HepG2 (cell line): Measurements from ENCODE around the gene DHX8. TPM values are rescaled to one million over a fixed set of nuclear protein-coding genes. Genes with fewer than 3 reads are reported as not detected.

Experiments
- ARNTL ChIP-seq: sonication (generic); formaldehyde crosslinking; IDR thresholded peaks from 2 replicates; pipeline ENCODE4 v1.4.0; 2020; ENCODE audit warnings: mild to moderate bottlenecking, missing genetic modification reagents
- CBX2 ChIP-seq, 2 experiments: fragments of 200-600 bp in 1 of 2; sonication (generic); formaldehyde crosslinking in 1 of 2; IDR thresholded peaks; 2 replicates each; pipeline versions ENCODE4 v1.7.0 to v1.8.1; 2018 to 2022; ENCODE audit warnings: low read depth in 2 of 2, low read length in 1 of 2, mild to moderate bottlenecking in 1 of 2, missing genetic modification reagents in 1 of 2
- FOSL1 ChIP-seq: sonication (generic); formaldehyde crosslinking; IDR thresholded peaks from 2 replicates; pipeline ENCODE4 v1.9.0; 2021; ENCODE audit warnings: missing genetic modification reagents, borderline replicate concordance
- GATAD2A ChIP-seq: IDR thresholded peaks from 2 replicates; pipeline ENCODE4 v1.6.1; 2016
- KDM4B ChIP-seq: sonication (generic); formaldehyde crosslinking; IDR thresholded peaks from 2 replicates; pipeline ENCODE4 v1.4.0; 2020; ENCODE audit warnings: missing genetic modification reagents
- KLF6 ChIP-seq: IDR thresholded peaks from 2 replicates; pipeline ENCODE4 v1.8.0; 2016; ENCODE audit warnings: missing biosample characterization, missing genetic modification reagents
- POLR2G ChIP-seq: fragments of 200-400 bp; formaldehyde crosslinking; IDR thresholded peaks from 2 replicates; pipeline ENCODE4 v1.6.1; 2018; ENCODE audit warnings: mild to moderate bottlenecking, low read depth, low read length, moderate library complexity
- ZNF142 ChIP-seq: sonication (generic); formaldehyde crosslinking; IDR thresholded peaks from 2 replicates; pipeline ENCODE4 v1.4.0; 2020; ENCODE audit warnings: missing genetic modification reagents
- ZNF251 ChIP-seq: sonication (generic); formaldehyde crosslinking; IDR thresholded peaks from 2 replicates; pipeline ENCODE4 v1.9.0; 2021; ENCODE audit warnings: mild to moderate bottlenecking, missing genetic modification reagents
- ZNF281 ChIP-seq: sonication (generic); formaldehyde crosslinking; IDR thresholded peaks from 2 replicates; pipeline ENCODE4 v1.4.0; 2020; ENCODE audit warnings: missing genetic modification reagents, borderline replicate concordance
- ZNF547 ChIP-seq: sonication (generic); formaldehyde crosslinking; IDR thresholded peaks from 2 replicates; pipeline ENCODE4 v1.5.1; 2020; ENCODE audit warnings: mild to moderate bottlenecking, missing genetic modification reagents
- ZNF747 ChIP-seq: sonication (generic); formaldehyde crosslinking; IDR thresholded peaks from 2 replicates; pipeline ENCODE4 v1.8.1; 2023; ENCODE audit warnings: missing genetic modification reagents, mild to moderate bottlenecking, borderline replicate concordance
- ZNF841 ChIP-seq: sonication (generic); formaldehyde crosslinking; IDR thresholded peaks from 2 replicates; pipeline ENCODE4 v1.8.1; 2023; ENCODE audit warnings: missing genetic modification reagents, borderline replicate concordance
- ZSCAN21 ChIP-seq: sonication (generic); formaldehyde crosslinking; IDR thresholded peaks from 2 replicates; pipeline ENCODE4 v1.8.0; 2022; ENCODE audit warnings: mild to moderate bottlenecking, missing genetic modification reagents, moderate library complexity, borderline replicate concordance
- polyA plus RNA-seq, 8 experiments: library from polyadenylated mRNA; depleted of rRNA in 3 of 8; stranded (reverse) in 7 of 8; unstranded in 1 of 8; fragments of >200 nt; fragmentation: Illumina TruSeq in 4 of 8; extraction: Trizol in 4 of 8; gene quantifications; 2 replicates each; pipeline versions ENCODE4 v1.2.1 to v1.2.3, GENCODE V29; 2011 to 2016; ENCODE audit warnings: low read depth in 4 of 8, missing spikeins in 1 of 8, mixed read lengths in 1 of 8; ENCODE audit not compliant: insufficient read depth in 1 of 8
- total RNA-seq, 5 experiments: library from RNA; depleted of rRNA; stranded (reverse); fragments of >200 nt; fragmentation: Illumina TruSeq; extraction: Trizol; gene quantifications; 2 replicates each; pipeline ENCODE4 v1.2.3, GENCODE V29; 2016; ENCODE audit warnings: low read depth in 1 of 5
- TF ChIP-seq, protein P1 (sequence below): sonication (generic); formaldehyde crosslinking; IDR thresholded peaks from 2 replicates; pipeline ENCODE4; 2020; ENCODE audit warnings: missing genetic modification reagents, mild to moderate bottlenecking, borderline replicate concordance
- TF ChIP-seq, protein P2 (sequence below): IDR thresholded peaks from 2 replicates; pipeline ENCODE4 v1.6.1; 2016
- TF ChIP-seq, protein P3 (sequence below): sonication (generic); formaldehyde crosslinking; IDR thresholded peaks from 2 replicates; pipeline ENCODE4 v1.4.0; 2020; ENCODE audit warnings: mild to moderate bottlenecking, missing genetic modification reagents

Gene DHX8
- total and polyA plus RNA-seq, 2 of the 13 experiments (the other 11 are each of a cell fraction or from before 2014, with no cell fraction given) = 24.8 to 48.9 TPM

GRCh38 chr17:43574348-43574747 lies 90.6 kb downstream of the DHX8 start (continued):
- TF ChIP-seq, protein P1, sequence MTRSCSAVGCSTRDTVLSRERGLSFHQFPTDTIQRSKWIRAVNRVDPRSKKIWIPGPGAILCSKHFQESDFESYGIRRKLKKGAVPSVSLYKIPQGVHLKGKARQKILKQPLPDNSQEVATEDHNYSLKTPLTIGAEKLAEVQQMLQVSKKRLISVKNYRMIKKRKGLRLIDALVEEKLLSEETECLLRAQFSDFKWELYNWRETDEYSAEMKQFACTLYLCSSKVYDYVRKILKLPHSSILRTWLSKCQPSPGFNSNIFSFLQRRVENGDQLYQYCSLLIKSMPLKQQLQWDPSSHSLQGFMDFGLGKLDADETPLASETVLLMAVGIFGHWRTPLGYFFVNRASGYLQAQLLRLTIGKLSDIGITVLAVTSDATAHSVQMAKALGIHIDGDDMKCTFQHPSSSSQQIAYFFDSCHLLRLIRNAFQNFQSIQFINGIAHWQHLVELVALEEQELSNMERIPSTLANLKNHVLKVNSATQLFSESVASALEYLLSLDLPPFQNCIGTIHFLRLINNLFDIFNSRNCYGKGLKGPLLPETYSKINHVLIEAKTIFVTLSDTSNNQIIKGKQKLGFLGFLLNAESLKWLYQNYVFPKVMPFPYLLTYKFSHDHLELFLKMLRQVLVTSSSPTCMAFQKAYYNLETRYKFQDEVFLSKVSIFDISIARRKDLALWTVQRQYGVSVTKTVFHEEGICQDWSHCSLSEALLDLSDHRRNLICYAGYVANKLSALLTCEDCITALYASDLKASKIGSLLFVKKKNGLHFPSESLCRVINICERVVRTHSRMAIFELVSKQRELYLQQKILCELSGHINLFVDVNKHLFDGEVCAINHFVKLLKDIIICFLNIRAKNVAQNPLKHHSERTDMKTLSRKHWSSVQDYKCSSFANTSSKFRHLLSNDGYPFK (CRISPR knock-in tag) = 0 out of 2 replicates have a peak, but pooled peaks have one; percentile 60
- no peak for TF ChIP-seq ZNF841 (CRISPR knock-in tag)
- no peak for TF ChIP-seq POLR2G
- TF ChIP-seq KDM4B = no peak
- no peak for TF ChIP-seq KLF6 (CRISPR knock-in tag)
- TF ChIP-seq ZSCAN21 (CRISPR knock-in tag) = no peak
- TF ChIP-seq, protein P2, sequence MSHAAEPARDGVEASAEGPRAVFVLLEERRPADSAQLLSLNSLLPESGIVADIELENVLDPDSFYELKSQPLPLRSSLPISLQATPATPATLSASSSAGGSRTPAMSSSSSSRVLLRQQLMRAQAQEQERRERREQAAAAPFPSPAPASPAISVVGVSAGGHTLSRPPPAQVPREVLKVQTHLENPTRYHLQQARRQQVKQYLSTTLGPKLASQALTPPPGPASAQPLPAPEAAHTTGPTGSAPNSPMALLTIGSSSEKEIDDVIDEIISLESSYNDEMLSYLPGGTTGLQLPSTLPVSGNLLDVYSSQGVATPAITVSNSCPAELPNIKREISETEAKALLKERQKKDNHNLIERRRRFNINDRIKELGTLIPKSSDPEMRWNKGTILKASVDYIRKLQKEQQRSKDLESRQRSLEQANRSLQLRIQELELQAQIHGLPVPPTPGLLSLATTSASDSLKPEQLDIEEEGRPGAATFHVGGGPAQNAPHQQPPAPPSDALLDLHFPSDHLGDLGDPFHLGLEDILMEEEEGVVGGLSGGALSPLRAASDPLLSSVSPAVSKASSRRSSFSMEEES (CRISPR knock-in tag) = 0 out of 2 replicates have a peak, but pooled peaks have one; percentile 29
- TF ChIP-seq ZNF251 (CRISPR knock-in tag) = no peak
- TF ChIP-seq ZNF747 (CRISPR knock-in tag) = no peak
- no peak for TF ChIP-seq ZNF547 (CRISPR knock-in tag)
- no peak for TF ChIP-seq FOSL1 (CRISPR knock-in tag)
- TF ChIP-seq, protein P3, sequence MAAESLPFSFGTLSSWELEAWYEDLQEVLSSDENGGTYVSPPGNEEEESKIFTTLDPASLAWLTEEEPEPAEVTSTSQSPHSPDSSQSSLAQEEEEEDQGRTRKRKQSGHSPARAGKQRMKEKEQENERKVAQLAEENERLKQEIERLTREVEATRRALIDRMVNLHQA (CRISPR knock-in tag) = no peak
- no peak for TF ChIP-seq GATAD2A
- TF ChIP-seq CBX2 (IDR thresholded peaks at IDR 0.05; ENCODE audit: low read depth, low read length) = no peak
- TF ChIP-seq CBX2 (CRISPR knock-in tag; IDR thresholded peaks at IDR 0.05; ENCODE audit: low read depth) = no peak
- TF ChIP-seq ZNF281 (CRISPR knock-in tag) = no peak
- TF ChIP-seq ARNTL (CRISPR knock-in tag) = no peak
- TF ChIP-seq ZNF142 = no peak
